ENCODE data around the gene GRPEL2. TPM values are rescaled to one million over a fixed set of nuclear protein-coding genes. Genes with fewer than 3 reads are reported as not detected.

Gene GRPEL2
- total RNA-seq, 1 donor from 2014 or later = 51.1 TPM

- Mint-ChIP-seq H3K27me3 (ENCODE audit: unreplicated experiment) (peaks cover 21% of the 10 kb centered on the region), H3K4me3 (ENCODE audit: unreplicated experiment) (peak overlapping the region; percentile 43), H3K36me3 (ENCODE audit: low read depth, unreplicated experiment) (peaks cover 64% of the 10 kb centered on the region), H3K9me3 (ENCODE audit: unreplicated experiment) (no peaks in the 10 kb centered on the region), H3K27ac (ENCODE audit: unreplicated experiment) (no peak overlapping the region), H3K4me1 (ENCODE audit: unreplicated experiment) (peaks cover 68% of the 10 kb centered on the region)
- DNase-seq (ENCODE audit: low spot score) = no peak
- no peak for TF ChIP-seq CTCF (IDR thresholded peaks at IDR 0.05; ENCODE audit: unreplicated experiment)
Measured at GRCh38 chr5:149303210-149303609, 42.1 kb upstream of the GRPEL2 start.

- H3K9me3 Mint-ChIP-seq (ENCODE audit: unreplicated experiment) = no peaks in the 10 kb centered on the region
- DNase-seq (ENCODE audit: low spot score) = no peak
- H3K27ac Mint-ChIP-seq (ENCODE audit: unreplicated experiment) = peak overlapping the region; percentile 61
- H3K4me1 Mint-ChIP-seq (ENCODE audit: unreplicated experiment) = peaks cover 64% of the 10 kb centered on the region
- no peak overlapping the region for H3K4me3 Mint-ChIP-seq (ENCODE audit: unreplicated experiment)
- TF ChIP-seq CTCF (IDR thresholded peaks at IDR 0.05; ENCODE audit: unreplicated experiment) = no peak
- H3K36me3 Mint-ChIP-seq (ENCODE audit: low read depth, unreplicated experiment) = peaks cover 61% of the 10 kb centered on the region
- peaks cover 15% of the 10 kb centered on the region for H3K27me3 Mint-ChIP-seq (ENCODE audit: unreplicated experiment)
Measured at GRCh38 chr5:149304195-149305078, 40.9 kb upstream of the GRPEL2 start.

GRCh38 chr5:149309354-149309753 is 35.9 kb upstream of the GRPEL2 start:
- peaks cover 28% of the 10 kb centered on the region for H3K27me3 Mint-ChIP-seq (ENCODE audit: unreplicated experiment)
- H3K4me1 Mint-ChIP-seq (ENCODE audit: unreplicated experiment) = peaks cover 76% of the 10 kb centered on the region
- H3K36me3 Mint-ChIP-seq (ENCODE audit: low read depth, unreplicated experiment) = peaks cover 82% of the 10 kb centered on the region
- DNase-seq (ENCODE audit: low spot score) = no peak
- H3K4me3 Mint-ChIP-seq (ENCODE audit: unreplicated experiment) = peak overlapping the region; percentile 49
- no peak for TF ChIP-seq CTCF (IDR thresholded peaks at IDR 0.05; ENCODE audit: unreplicated experiment)
- no peaks in the 10 kb centered on the region for H3K9me3 Mint-ChIP-seq (ENCODE audit: unreplicated experiment)
- peak overlapping the region; percentile 61 for H3K27ac Mint-ChIP-seq (ENCODE audit: unreplicated experiment)

DNA sequence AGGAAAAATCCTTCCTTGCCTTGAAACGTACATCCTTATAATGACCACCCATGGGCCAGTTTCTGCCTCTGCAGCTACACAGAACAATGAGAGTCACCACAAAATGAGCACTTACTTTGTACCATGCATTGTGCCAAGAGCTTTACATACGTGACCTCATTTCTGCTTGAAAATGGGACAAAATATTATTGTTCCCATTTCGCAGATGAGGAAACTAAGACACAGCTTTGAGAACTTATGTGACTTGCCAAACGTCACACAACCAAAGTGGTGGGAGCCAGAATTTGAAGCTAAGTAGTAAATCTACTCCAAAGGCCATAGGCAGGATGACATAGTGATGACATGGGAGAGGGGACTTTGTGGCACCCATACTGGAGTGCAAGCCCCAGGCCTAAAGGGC is 34.8 kb upstream of the GRPEL2 start:
- DNase-seq (ENCODE audit: low spot score) = no peak
- H3K36me3 Mint-ChIP-seq (ENCODE audit: low read depth, unreplicated experiment) = peaks cover 81% of the 10 kb centered on the region
- H3K4me1 Mint-ChIP-seq (ENCODE audit: unreplicated experiment) = peaks cover 67% of the 10 kb centered on the region
- H3K27me3 Mint-ChIP-seq (ENCODE audit: unreplicated experiment) = peaks cover 29% of the 10 kb centered on the region
- peak overlapping the region; percentile 71 for H3K4me3 Mint-ChIP-seq (ENCODE audit: unreplicated experiment)
- H3K27ac Mint-ChIP-seq (ENCODE audit: unreplicated experiment) = peak overlapping the region; percentile 78
- no peak for TF ChIP-seq CTCF (IDR thresholded peaks at IDR 0.05; ENCODE audit: unreplicated experiment)
- H3K9me3 Mint-ChIP-seq (ENCODE audit: unreplicated experiment) = no peaks in the 10 kb centered on the region

Measured in endothelial cell (in vitro differentiated cells).